Adrenal gland (tissue), 12 donors: ENCODE data around the gene MATN1. TPM values are rescaled to one million over a fixed set of nuclear protein-coding genes. Genes with fewer than 3 reads are reported as not detected.

Source experiments
- DNase-seq, 7 donors: peaks; one replicate each; pipeline ENCODE4 v3.0.0-alpha.2; 2019 to 2020
- H3K27ac ChIP-seq, 5 donors: fragments of 200-600 bp; sonication (generic) in 4 of 5; 1 replicate in 3 of 5; 2 replicates in 2 of 5; pipeline versions ENCODE4 v1.5.1 to v1.8.0; 2016 to 2020; ENCODE audit warnings: mild to moderate bottlenecking in 1 of 5
- H3K27me3 ChIP-seq: fragments of 200-600 bp; 2 replicates; pipeline ENCODE4 v1.8.0; 2021
- H3K36me3 ChIP-seq, 2 donors: fragments of 200-600 bp; replicated peaks in 1 of 2; 1 replicate in 1 of 2; 2 replicates in 1 of 2; pipeline versions ENCODE4 v1.5.1 to v1.8.0; 2018 to 2022
- H3K4me1 ChIP-seq, 2 donors: fragments of 200-600 bp; replicated peaks in 1 of 2; 1 replicate in 1 of 2; 2 replicates in 1 of 2; pipeline versions ENCODE4 v1.5.1 to v1.8.0; 2018 to 2021
- H3K4me3 ChIP-seq, 4 donors: fragments of 200-600 bp; sonication (generic) in 3 of 4; one replicate each; pipeline ENCODE4 v1.5.1; 2016 to 2018
- H3K9me3 ChIP-seq, 3 donors: fragments of 200-600 bp; sonication (generic) in 1 of 3; replicated peaks in 1 of 3; 1 replicate in 2 of 3; 2 replicates in 1 of 3; pipeline versions ENCODE4 v1.5.1 to v1.8.0; 2016 to 2021
- CTCF ChIP-seq, 6 experiments: fragments of 450-650 bp in 4 of 6; fragments of 200-600 bp in 2 of 6; sonication (generic) in 1 of 6; IDR thresholded peaks; 1 replicate in 5 of 6; 2 replicates in 1 of 6; pipeline versions ENCODE4 v1.5.1 to v1.8.0; 2016 to 2021; ENCODE audit warnings: antibody characterized with exemption in 6 of 6, mild to moderate bottlenecking in 2 of 6, moderate library complexity in 1 of 6
- POLR2A ChIP-seq, 2 donors: fragments of 450-650 bp; IDR thresholded peaks; one replicate each; pipeline ENCODE4 v1.6.1; 2017; ENCODE audit warnings: antibody characterized with exemption in 2 of 2, mild to moderate bottlenecking in 2 of 2, moderate library complexity in 1 of 2
- WGBS, 4 donors: extraction: QIAGEN DNeasy Blood & Tissue Kit in 2 of 4; methylation state at CpG; one replicate each; pipeline versions ENCODE4 v1.1.5 to v1.1.7; 2013 to 2017; 5-methylcytosine and 5-hydroxymethylcytosine counted together
- intact Hi-C, 2 donors: fragments of 100-400 bp; cut with DNase I; formaldehyde crosslinking; loops; one replicate each; pipeline versions ENCODE4 v1.14.1 to v1.15.0; 2022 to 2023
- polyA plus RNA-seq, 3 donors: library from polyadenylated mRNA; stranded (reverse); fragments of 200-250 nt in 2 of 3; fragments of 350-450 nt in 1 of 3; fragmentation: Illumina TruSeq in 1 of 3; extraction: RNeasy Lipid Tissue Mini Kit (QIAGEN cat#74804) in 1 of 3; gene quantifications; one replicate each; pipeline ENCODE4 v1.2.3, GENCODE V29; 2013 to 2014
- total RNA-seq, 9 donors: library from RNA; depleted of rRNA in 4 of 9; stranded (reverse); fragments of >200 nt in 4 of 9; fragments of 120-200 nt in 1 of 9; fragmentation: NEBNext Ultra II Directional in 1 of 9; extraction: Animal tissue kit (Norgen Biotek cat#: 25700) in 1 of 9; gene quantifications; one replicate each; pipeline versions ENCODE4 v1.1.0 to v1.2.4, GENCODE V29; 2013 to 2023
- donor health status: healthy with polysubstance abuse.
- donor health status: Bipolar disorder and iron deficiency.
- donor health status: DM: yes; HTN: yes; CAD: no.
- donor health status: DM: no; HTN: no; CAD: no.
- donor health status: DM: no; HTN: no; CAD: no.
- donor health status: DM: yes; HTN: yes; CAD: no.

The MATN1 gene
- total and polyA plus RNA-seq, 12 donors, result 0.05 to 0.55 (median 0.18) TPM; not detected in 6

GRCh38 chr1:30726236-30726635 is 2.9 kb upstream of the MATN1 start:
- H3K27me3 ChIP-seq, result no peaks in the 10 kb centered on the region
- no peak for DNase-seq

GRCh38 chr1:30725450-30726095 is 2.2 kb upstream of the MATN1 start:
- H3K27me3 ChIP-seq, result no peaks in the 10 kb centered on the region
- no peak for DNase-seq
- H3K9me3 ChIP-seq, result no peaks in the 10 kb centered on the region
- H3K36me3 ChIP-seq, result no peaks in the 10 kb centered on the region
- H3K4me1 ChIP-seq, result no peaks in the 10 kb centered on the region
- intact Hi-C loops, result loop anchor here in 1 of 2 donors (5.0 kb wide), 1 partner anchor 187 kb away; no protein-coding TSS in a partner anchor
- TF ChIP-seq POLR2A (IDR thresholded peaks at IDR 0.05) (no peak), CTCF (IDR thresholded peaks at IDR 0.05) (no peak)
- 84 to 93% (median 91%) methylated on average over 14 to 17 of the region's 17 CpGs for WGBS, 4 donors
- H3K27ac ChIP-seq, result no peak overlapping the region
- H3K4me3 ChIP-seq, result no peak overlapping the region

More at GRCh38 chr1:30726236-30726635, 2.9 kb upstream of the MATN1 start:
- no peaks in the 10 kb centered on the region for H3K9me3 ChIP-seq
- WGBS, 4 donors, result 71 to 86% (median 84%) methylated on average over 7 of the region's 7 CpGs
- intact Hi-C loops, result loop anchor here in 1 of 2 donors (5.0 kb wide), 1 partner anchor 186 kb away; no protein-coding TSS in a partner anchor
- H3K4me3 ChIP-seq, result no peak overlapping the region
- H3K36me3 ChIP-seq, result no peaks in the 10 kb centered on the region
- no peaks in the 10 kb centered on the region for H3K4me1 ChIP-seq
- no peak overlapping the region for H3K27ac ChIP-seq
- TF ChIP-seq POLR2A (IDR thresholded peaks at IDR 0.05) (no peak), CTCF (IDR thresholded peaks at IDR 0.05) (no peak)

DNA sequence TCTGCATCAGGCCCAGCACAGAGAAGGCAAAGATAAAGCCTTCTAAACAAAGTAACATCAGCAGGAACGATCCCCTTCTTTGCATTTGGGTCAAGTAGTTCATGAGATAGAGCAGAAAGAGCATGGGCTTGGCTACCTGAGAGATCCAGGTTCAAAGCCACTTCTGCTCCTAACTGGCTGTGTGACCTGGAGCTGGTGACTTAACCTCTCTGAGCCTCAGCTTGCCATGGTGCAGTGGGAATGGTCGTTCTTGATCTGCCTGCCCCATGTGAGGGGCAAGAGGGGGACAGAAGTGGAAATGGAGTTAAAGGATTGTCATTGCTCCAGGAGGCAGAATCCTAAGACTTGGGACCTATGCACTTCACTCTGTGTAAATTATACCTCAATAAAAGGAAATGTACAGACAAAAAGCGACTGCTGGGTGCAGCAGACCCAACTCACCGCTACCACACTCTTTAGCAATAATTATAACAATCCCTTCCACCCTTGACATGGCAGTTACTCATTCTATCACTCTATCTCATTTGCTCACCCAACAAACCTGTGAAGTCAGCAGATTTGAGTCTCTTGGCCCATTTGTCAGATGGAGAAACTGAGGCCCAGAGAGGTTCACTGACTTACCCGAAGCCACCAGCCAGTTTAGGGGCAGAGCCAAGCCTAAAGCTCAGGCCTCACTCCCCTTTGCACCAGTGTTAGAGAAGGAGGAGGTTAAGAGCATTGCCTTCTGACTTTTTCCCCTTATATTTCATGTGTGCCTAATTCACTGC is 1.5 kb upstream of the MATN1 start:
- intact Hi-C loops, result loop anchor here (5.0 kb wide), 2 partner anchors 52 to 187 kb away; no protein-coding TSS in a partner anchor
- Histone ChIP-seq H3K36me3 (no peaks in the 10 kb centered on the region), H3K27ac (no peak overlapping the region), H3K4me1 (no peaks in the 10 kb centered on the region), H3K27me3 (no peaks in the 10 kb centered on the region), H3K4me3 (no peak overlapping the region), H3K9me3 (no peaks in the 10 kb centered on the region)
- 85 to 92% (median 88%) methylated on average over 5 of the region's 5 CpGs for WGBS, 4 donors
- no peak for TF ChIP-seq CTCF (IDR thresholded peaks at IDR 0.05)
- TF ChIP-seq POLR2A (IDR thresholded peaks at IDR 0.05), result no peak
- no peak for DNase-seq

GRCh38 chr1:30724175-30724574 is 790 bp upstream of the MATN1 start:
- no peaks in the 10 kb centered on the region for H3K27me3 ChIP-seq
- H3K9me3 ChIP-seq, result no peaks in the 10 kb centered on the region
- WGBS, 4 donors, result 96 to 100% (median 98%) methylated on average over 2 of the region's 2 CpGs
- no peak for DNase-seq
- H3K4me1 ChIP-seq, result peaks cover 2 to 5% of the 10 kb centered on the region in 2 donors
- TF ChIP-seq POLR2A (IDR thresholded peaks at IDR 0.05) (no peak), CTCF (IDR thresholded peaks at IDR 0.05) (no peak)
- no peak overlapping the region for H3K27ac ChIP-seq
- intact Hi-C loops, result loop anchor here in 1 of 2 donors (5.0 kb wide), 2 partner anchors 53 to 188 kb away; no protein-coding TSS in a partner anchor
- no peak overlapping the region for H3K4me3 ChIP-seq
- H3K36me3 ChIP-seq, result no peaks in the 10 kb centered on the region
